ENCODE results near the gene CD4. TPM values are rescaled to one million over a fixed set of nuclear protein-coding genes. Genes with fewer than 3 reads are reported as not detected.
A peak's percentile ranks its signal among the peaks of the same experiment; 100 is the strongest.

The CD4 gene
- total RNA-seq, 1 donor, result not detected

- DNase-seq (ENCODE audit: low read depth), result peak; percentile 84
- H3K4me3 ChIP-seq (ENCODE audit: low read depth, low read length), result peak overlapping the region; percentile 58
These were observed 36.2 kb downstream of the CD4 start for GRCh38 chr12:6825398-6826124.

GRCh38 chr12:6826125-6826733, 36.9 kb downstream of the CD4 start:
- no peak overlapping the region for H3K4me3 ChIP-seq (ENCODE audit: low read depth, low read length)
- no peak for DNase-seq (ENCODE audit: low read depth)
- no peak for TF ChIP-seq CTCF (IDR thresholded peaks at IDR 0.05; ENCODE audit: insufficient read depth, low read length)

More at GRCh38 chr12:6825398-6826124, 36.2 kb downstream of the CD4 start:
- TF ChIP-seq CTCF (IDR thresholded peaks at IDR 0.05; ENCODE audit: insufficient read depth, low read length), result peak; percentile 97

GRCh38 chr12:6826734-6827436, 37.6 kb downstream of the CD4 start:
- DNase-seq (ENCODE audit: low read depth), result no peak
- no peak for TF ChIP-seq CTCF (IDR thresholded peaks at IDR 0.05; ENCODE audit: insufficient read depth, low read length)
- H3K4me3 ChIP-seq (ENCODE audit: low read depth, low read length), result peak overlapping the region; percentile 48

DNA sequence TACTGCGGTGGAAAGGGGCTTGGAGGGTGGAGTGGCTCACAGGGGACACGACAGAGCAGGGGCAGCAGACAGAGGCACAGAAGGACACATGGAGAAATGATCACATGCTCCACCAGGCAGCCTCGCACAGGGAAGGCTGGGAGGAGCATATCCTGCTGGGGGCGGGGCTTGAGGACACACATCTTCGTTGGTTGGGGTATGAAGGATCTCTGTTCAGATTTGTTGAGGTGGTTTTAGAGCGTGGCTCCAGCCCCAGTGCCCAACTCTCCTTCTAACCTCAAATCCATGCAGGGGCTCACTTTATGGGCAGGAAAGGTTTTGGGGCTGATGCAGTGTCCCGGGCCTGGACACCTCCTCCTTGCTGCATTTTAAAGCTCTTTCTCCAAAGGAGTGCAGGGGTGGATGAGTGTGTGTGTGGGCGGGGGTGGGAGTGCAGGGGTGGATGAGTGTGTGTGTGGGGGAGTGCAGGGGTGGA, 38.1 kb downstream of the CD4 start:
- peak; percentile 73 for DNase-seq (ENCODE audit: low read depth)
- TF ChIP-seq CTCF (IDR thresholded peaks at IDR 0.05; ENCODE audit: insufficient read depth, low read length), result no peak
- peak overlapping the region; percentile 48 for H3K4me3 ChIP-seq (ENCODE audit: low read depth, low read length)

DNA sequence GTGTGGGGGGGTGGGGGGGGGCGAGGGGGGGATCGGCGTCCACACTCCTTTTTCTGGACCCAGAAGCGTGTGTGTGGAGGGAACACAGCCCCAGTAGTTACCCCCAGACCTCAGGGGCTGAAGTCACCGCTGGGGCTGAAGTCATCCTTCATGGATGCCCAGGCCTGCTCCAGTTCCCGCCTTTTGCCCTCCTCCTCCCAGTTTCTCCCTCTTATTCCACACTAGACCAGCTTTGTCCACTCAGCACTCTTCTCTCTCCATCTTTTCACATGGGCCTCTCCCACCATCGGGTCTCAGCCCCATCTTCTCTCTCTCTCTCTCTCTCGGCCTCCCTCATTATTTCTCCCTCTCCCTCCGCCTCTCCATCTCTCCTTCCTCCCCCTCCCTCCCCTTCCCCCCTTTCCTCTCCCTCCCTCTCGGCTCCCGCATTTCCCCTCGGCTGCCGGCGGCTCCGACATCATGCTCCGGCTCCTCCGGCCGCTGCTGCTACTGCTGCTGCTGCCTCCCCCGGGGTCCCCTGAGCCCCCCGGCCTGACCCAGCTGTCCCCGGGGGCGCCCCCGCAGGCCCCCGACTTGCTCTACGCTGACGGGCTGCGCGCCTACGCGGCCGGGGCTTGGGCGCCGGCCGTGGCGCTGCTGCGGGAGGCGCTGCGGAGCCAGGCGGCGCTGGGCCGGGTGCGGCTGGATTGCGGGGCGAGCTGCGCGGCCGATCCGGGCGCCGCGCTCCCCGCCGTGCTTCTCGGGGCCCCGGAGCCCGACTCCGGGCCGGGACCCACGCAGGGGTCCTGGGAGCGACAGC, 38.9 kb downstream of the CD4 start, which contains the start of gene P3H3:
P3H3 (plus strand) TSS at position 426 of the 799 bp plus-strand sequence; CDS start at position 460, 34 bp downstream.
- TF ChIP-seq CTCF (IDR thresholded peaks at IDR 0.05; ENCODE audit: insufficient read depth, low read length), result no peak
- peak; percentile 50 for DNase-seq (ENCODE audit: low read depth)

More for the DNA sequence above, 38.9 kb downstream of the CD4 start, which contains the start of gene P3H3:
- H3K4me3 ChIP-seq (ENCODE audit: low read depth, low read length), result peak within 1 kb of the TSS; percentile 85
